Glutamatergic neuron (in vitro differentiated cells): Measurements from ENCODE around the gene DNAH8. TPM values are rescaled to one million over a fixed set of nuclear protein-coding genes. Genes with fewer than 3 reads are reported as not detected.

ENCODE experiments used
- DNase-seq: peaks from one replicate; pipeline ENCODE4 v3.0.0; 2022
- H3K27ac Mint-ChIP-seq: one replicate; pipeline ENCODE4 v1.8.0; 2020; ENCODE audit warnings: mild to moderate bottlenecking, mixed read lengths, inconsistent platforms; ENCODE audit not compliant: unreplicated experiment
- H3K27me3 Mint-ChIP-seq: one replicate; pipeline ENCODE4 v1.8.0; 2020; ENCODE audit warnings: mild to moderate bottlenecking, moderate library complexity, mixed read lengths, inconsistent platforms; ENCODE audit not compliant: unreplicated experiment
- H3K36me3 Mint-ChIP-seq: one replicate; pipeline ENCODE4 v1.8.0; 2020; ENCODE audit warnings: mild to moderate bottlenecking, mixed read lengths, inconsistent platforms; ENCODE audit not compliant: unreplicated experiment
- H3K4me1 Mint-ChIP-seq: one replicate; pipeline ENCODE4 v1.8.0; 2020; ENCODE audit warnings: mild to moderate bottlenecking, low read depth, mixed read lengths, inconsistent platforms; ENCODE audit not compliant: unreplicated experiment
- H3K4me3 Mint-ChIP-seq: one replicate; pipeline ENCODE4 v1.8.0; 2020; ENCODE audit warnings: mild to moderate bottlenecking, mixed read lengths, inconsistent platforms; ENCODE audit not compliant: unreplicated experiment
- H3K9me3 Mint-ChIP-seq: one replicate; pipeline ENCODE4 v1.8.0; 2020; ENCODE audit warnings: mild to moderate bottlenecking, moderate library complexity, mixed read lengths, inconsistent platforms; ENCODE audit not compliant: unreplicated experiment
- CTCF ChIP-seq: fragments of 200-600 bp; sonication (generic); IDR thresholded peaks from one replicate; pipeline ENCODE4 v1.5.0; 2021; ENCODE audit not compliant: partially characterized antibody, unreplicated experiment
- total RNA-seq: library from RNA; stranded (reverse); fragmentation: NEBNext Ultra II Directional; extraction: Animal tissue kit (Norgen Biotek cat#: 25700); gene quantifications from one replicate; pipeline ENCODE4 v1.2.1, GENCODE V29; 2021; ENCODE audit not compliant: unreplicated experiment

DNAH8 gene
- total RNA-seq, 1 donor from 2014 or later: not detected

GRCh38 chr6:38814761-38815160, 99.7 kb downstream of the DNAH8 start:
- no peak overlapping the region for H3K27ac Mint-ChIP-seq
- no peak for TF ChIP-seq CTCF
- no peaks in the 10 kb centered on the region for H3K27me3 Mint-ChIP-seq
- H3K9me3 Mint-ChIP-seq: no peaks in the 10 kb centered on the region
- no peak for DNase-seq
- no peaks in the 10 kb centered on the region for H3K36me3 Mint-ChIP-seq
- no peak overlapping the region for H3K4me3 Mint-ChIP-seq
- H3K4me1 Mint-ChIP-seq: no peaks in the 10 kb centered on the region

- Mint-ChIP-seq H3K27ac (no peak overlapping the region), H3K27me3 (no peaks in the 10 kb centered on the region), H3K36me3 (no peaks in the 10 kb centered on the region), H3K4me1 (no peaks in the 10 kb centered on the region), H3K4me3 (no peak overlapping the region), H3K9me3 (no peaks in the 10 kb centered on the region)
- DNase-seq: no peak
- no peak for TF ChIP-seq CTCF
Measured at GRCh38 chr6:38815250-38815649, 100.1 kb downstream of the DNAH8 start.

GRCh38 chr6:38818691-38819090, 103.6 kb downstream of the DNAH8 start:
- H3K9me3 Mint-ChIP-seq: no peaks in the 10 kb centered on the region
- H3K27ac Mint-ChIP-seq: no peak overlapping the region
- H3K4me3 Mint-ChIP-seq: no peak overlapping the region
- H3K36me3 Mint-ChIP-seq: no peaks in the 10 kb centered on the region
- H3K27me3 Mint-ChIP-seq: no peaks in the 10 kb centered on the region
- TF ChIP-seq CTCF: no peak
- DNase-seq: no peak
- no peaks in the 10 kb centered on the region for H3K4me1 Mint-ChIP-seq

GRCh38 chr6:38822963-38823362, 107.9 kb downstream of the DNAH8 start:
- no peak for DNase-seq
- Mint-ChIP-seq H3K4me3 (no peak overlapping the region), H3K27me3 (no peaks in the 10 kb centered on the region), H3K27ac (no peak overlapping the region), H3K4me1 (no peaks in the 10 kb centered on the region), H3K9me3 (no peaks in the 10 kb centered on the region), H3K36me3 (no peaks in the 10 kb centered on the region)
- no peak for TF ChIP-seq CTCF

GRCh38 chr6:38824243-38824894, 109.3 kb downstream of the DNAH8 start:
- Mint-ChIP-seq H3K27me3 (no peaks in the 10 kb centered on the region), H3K4me1 (no peaks in the 10 kb centered on the region), H3K9me3 (no peaks in the 10 kb centered on the region), H3K4me3 (no peak overlapping the region), H3K36me3 (no peaks in the 10 kb centered on the region), H3K27ac (no peak overlapping the region)
- DNase-seq: no peak
- TF ChIP-seq CTCF: no peak
